Measurements from ENCODE around the gene VWA8. TPM values are rescaled to one million over a fixed set of nuclear protein-coding genes. Genes with fewer than 3 reads are reported as not detected.

VWA8 gene
- total RNA-seq, 2 experiments from 2014 or later = 26.3 to 27.5 TPM

- Mint-ChIP-seq H3K27ac (no peak overlapping the region), H3K36me3 (ENCODE audit: low read depth) (peaks cover 41% of the 10 kb centered on the region), H3K27me3 (no peaks in the 10 kb centered on the region), H3K4me3 (no peak overlapping the region), H3K4me1 (ENCODE audit: low read depth) (no peaks in the 10 kb centered on the region), H3K9me3 (no peaks in the 10 kb centered on the region)
- ChIA-PET CTCF (interaction anchor here (0.9 to 1.3 kb wide), 2 partner anchors 109 to 129 kb away, joined by 3 read pairs; no protein-coding TSS in a partner anchor), POLR2A (interaction anchor here (0.6 to 0.9 kb wide), 2 partner anchors 10 to 12 kb away, joined by 3 read pairs; no protein-coding TSS in a partner anchor)
- TF ChIP-seq CTCF (IDR thresholded peaks at IDR 0.05) = no peak
- intact Hi-C loops (cut with micrococcal nuclease) = no loop called here
- no peak for DNase-seq
- no peak for ATAC-seq
These were observed 127.1 kb downstream of the VWA8 start for GRCh38 chr13:41833831-41834230.

DNA sequence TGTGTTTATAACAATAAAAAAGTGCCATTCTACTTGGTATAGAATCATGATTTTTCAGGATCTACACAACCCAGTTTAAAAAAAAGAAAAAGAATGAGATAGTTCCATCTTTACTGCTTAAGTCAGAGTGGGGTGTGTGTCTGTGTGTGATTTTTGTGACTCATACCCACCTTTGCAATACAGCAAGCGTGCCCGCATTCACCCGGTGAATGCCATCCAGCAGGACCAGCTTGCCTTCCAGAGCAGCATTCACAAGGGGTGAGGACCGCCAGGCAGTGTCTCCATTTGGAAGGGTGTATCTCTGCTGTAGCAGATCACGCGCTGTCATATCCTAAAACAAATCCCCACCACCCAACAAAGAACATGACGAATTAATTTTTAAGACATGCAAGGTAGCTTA, 127.7 kb downstream of the VWA8 start:
- DNase-seq = no peak
- ChIA-PET CTCF (interaction anchor here (0.9 to 1.3 kb wide), 2 partner anchors 109 to 130 kb away, joined by 3 read pairs; no protein-coding TSS in a partner anchor), POLR2A (interaction anchor here (0.6 to 0.9 kb wide), 2 partner anchors 11 to 13 kb away, joined by 3 read pairs; no protein-coding TSS in a partner anchor)
- H3K27ac Mint-ChIP-seq = no peak overlapping the region
- peaks cover 39% of the 10 kb centered on the region for H3K36me3 Mint-ChIP-seq (ENCODE audit: low read depth)
- no peak overlapping the region for H3K4me3 Mint-ChIP-seq
- no peaks in the 10 kb centered on the region for H3K4me1 Mint-ChIP-seq (ENCODE audit: low read depth)
- ATAC-seq = no peak
- no peaks in the 10 kb centered on the region for H3K9me3 Mint-ChIP-seq
- intact Hi-C loops (cut with micrococcal nuclease) = no loop called here
- no peak for TF ChIP-seq CTCF (IDR thresholded peaks at IDR 0.05)
- H3K27me3 Mint-ChIP-seq = no peaks in the 10 kb centered on the region

DNA sequence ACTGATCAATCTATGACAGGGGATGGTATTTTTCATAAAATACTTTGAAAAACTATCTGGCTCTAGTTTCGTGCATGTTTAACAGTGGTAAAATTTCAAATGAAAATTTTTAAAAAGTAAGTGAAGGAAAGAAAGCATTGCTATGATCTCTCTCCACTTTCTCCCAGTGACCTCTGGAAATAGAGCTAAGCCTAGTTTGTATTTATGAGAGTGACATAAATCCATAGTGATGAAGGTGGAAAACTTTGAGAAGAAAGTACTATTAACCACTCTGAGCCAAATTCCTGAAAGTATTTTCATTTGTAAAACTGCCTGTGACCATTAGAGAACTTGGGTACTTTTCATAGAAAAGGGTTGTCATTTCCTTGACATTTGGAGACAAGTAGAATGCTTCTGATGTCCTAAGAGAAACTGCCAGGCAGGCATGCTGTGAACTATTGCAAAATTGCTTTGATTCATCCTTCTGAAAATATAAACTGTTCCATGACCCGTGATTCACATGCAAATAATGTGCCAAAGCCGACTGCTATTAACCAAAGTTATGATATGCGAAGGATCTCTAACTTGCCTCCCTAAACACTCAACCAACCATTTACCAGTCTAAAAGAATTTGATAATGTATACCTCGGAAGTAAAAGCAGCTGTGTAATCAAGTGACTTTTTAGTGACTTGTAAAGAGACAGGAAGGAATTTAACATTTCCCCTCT, 133.2 kb downstream of the VWA8 start:
- Mint-ChIP-seq H3K4me1 (ENCODE audit: low read depth) (peaks cover 4% of the 10 kb centered on the region), H3K27ac (no peak overlapping the region), H3K4me3 (no peak overlapping the region), H3K36me3 (ENCODE audit: low read depth) (peaks cover 32% of the 10 kb centered on the region), H3K9me3 (no peaks in the 10 kb centered on the region), H3K27me3 (no peaks in the 10 kb centered on the region)
- CTCF ChIA-PET = no interaction called here
- POLR2A ChIA-PET = no interaction called here
- ATAC-seq = no peak
- DNase-seq = no peak
- intact Hi-C loops (cut with micrococcal nuclease) = no loop called here
- no peak for TF ChIP-seq CTCF (IDR thresholded peaks at IDR 0.05)

GRCh38 chr13:41825691-41826090, 135.2 kb downstream of the VWA8 start:
- ChIA-PET CTCF (interaction anchor here (0.8 to 1.1 kb wide), 2 partner anchors 28 to 415 kb away, joined by 3 to 4 read pairs; no protein-coding TSS in a partner anchor), POLR2A (no interaction called here)
- DNase-seq (no peak), ATAC-seq (no peak)
- peaks cover 23% of the 10 kb centered on the region for H3K36me3 Mint-ChIP-seq (ENCODE audit: low read depth)
- no peak for TF ChIP-seq CTCF (IDR thresholded peaks at IDR 0.05)
- no peak overlapping the region for H3K4me3 Mint-ChIP-seq
- H3K9me3 Mint-ChIP-seq = no peaks in the 10 kb centered on the region
- no peak overlapping the region for H3K27ac Mint-ChIP-seq
- H3K27me3 Mint-ChIP-seq = no peaks in the 10 kb centered on the region
- peaks cover 4% of the 10 kb centered on the region for H3K4me1 Mint-ChIP-seq (ENCODE audit: low read depth)
- intact Hi-C loops (cut with micrococcal nuclease) = no loop called here

DNA sequence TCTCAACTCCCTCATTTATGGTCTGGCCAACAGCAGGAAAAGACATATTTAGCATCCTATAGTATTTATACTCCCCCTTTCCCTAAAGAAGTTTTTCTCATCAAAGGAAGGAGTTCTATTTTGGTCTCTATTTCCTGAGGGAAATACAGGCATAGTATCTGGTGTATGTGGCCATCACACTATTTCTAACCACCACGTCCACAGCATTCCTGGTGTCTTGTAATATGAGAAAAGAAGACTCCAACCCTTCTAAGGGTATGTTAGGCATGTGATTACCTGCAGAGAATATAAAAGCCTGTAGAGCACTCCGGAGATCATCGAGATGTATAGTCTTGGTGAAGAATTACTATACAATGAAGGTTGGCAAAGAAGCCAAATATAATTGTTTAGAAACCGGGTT, 137.4 kb downstream of the VWA8 start:
- POLR2A ChIA-PET = no interaction called here
- DNase-seq (no peak), ATAC-seq (no peak)
- CTCF ChIA-PET = no interaction called here
- no peak overlapping the region for H3K27ac Mint-ChIP-seq
- TF ChIP-seq CTCF (IDR thresholded peaks at IDR 0.05) = no peak
- no peaks in the 10 kb centered on the region for H3K27me3 Mint-ChIP-seq
- H3K4me1 Mint-ChIP-seq (ENCODE audit: low read depth) = peaks cover 4% of the 10 kb centered on the region
- H3K36me3 Mint-ChIP-seq (ENCODE audit: low read depth) = peaks cover 16% of the 10 kb centered on the region
- H3K4me3 Mint-ChIP-seq = no peak overlapping the region
- intact Hi-C loops (cut with micrococcal nuclease) = no loop called here
- H3K9me3 Mint-ChIP-seq = no peaks in the 10 kb centered on the region

Data from activated CD8-positive, alpha-beta T cell treated with anti-CD3 and anti-CD28 coated beads for 36 hours (primary cell).